Superior temporal gyrus (tissue), 1 donor: ENCODE results near the gene SRGAP2.
"Not testable (repeated sequence)": the region's sequence is repeated elsewhere in the genome, so short reads cannot be mapped to it uniquely, and the experiment has no call there.

Experiments used
- DNase-seq: peaks from one replicate; pipeline ENCODE4 v3.0.0-alpha.2; 2016; ENCODE audit errors: extremely low spot score

SRGAP2 gene

DNA sequence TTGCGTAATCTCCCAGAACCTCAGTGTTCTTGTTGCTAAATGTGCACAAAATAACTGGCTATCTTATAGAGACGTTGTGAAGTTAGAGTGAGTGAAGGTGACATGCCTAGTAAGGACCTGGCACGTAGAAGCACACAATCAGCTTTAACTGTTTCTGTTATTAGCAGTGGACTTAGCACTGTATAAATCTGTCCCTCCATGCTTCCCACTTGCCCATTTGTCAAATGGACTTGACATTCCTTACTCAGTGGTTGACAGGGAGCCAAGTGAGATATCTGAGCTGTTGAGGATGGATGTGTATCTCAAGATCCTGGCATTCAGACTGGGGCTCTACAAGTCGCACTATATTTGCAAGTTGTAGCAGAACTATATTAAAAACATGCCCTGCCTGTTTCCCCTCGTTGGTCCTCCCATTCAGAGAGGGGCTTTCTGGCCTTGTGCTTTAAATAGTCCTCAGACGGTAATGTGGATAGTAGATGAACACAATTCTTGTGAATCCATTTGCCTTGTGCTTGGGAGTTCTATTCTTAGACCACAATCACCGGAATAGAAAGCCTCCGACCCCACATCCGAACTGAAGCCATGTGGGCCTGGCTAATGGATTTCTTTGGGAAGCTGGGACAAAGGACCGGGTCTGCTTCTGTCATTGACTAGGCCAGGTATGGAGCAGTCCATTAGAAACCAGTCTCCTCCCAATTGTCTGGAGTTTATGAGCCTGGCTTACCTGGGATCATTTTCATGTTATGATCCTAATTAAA is 43.0 kb downstream of the SRGAP2 start:
- DNase-seq = not testable (repeated sequence)

DNA sequence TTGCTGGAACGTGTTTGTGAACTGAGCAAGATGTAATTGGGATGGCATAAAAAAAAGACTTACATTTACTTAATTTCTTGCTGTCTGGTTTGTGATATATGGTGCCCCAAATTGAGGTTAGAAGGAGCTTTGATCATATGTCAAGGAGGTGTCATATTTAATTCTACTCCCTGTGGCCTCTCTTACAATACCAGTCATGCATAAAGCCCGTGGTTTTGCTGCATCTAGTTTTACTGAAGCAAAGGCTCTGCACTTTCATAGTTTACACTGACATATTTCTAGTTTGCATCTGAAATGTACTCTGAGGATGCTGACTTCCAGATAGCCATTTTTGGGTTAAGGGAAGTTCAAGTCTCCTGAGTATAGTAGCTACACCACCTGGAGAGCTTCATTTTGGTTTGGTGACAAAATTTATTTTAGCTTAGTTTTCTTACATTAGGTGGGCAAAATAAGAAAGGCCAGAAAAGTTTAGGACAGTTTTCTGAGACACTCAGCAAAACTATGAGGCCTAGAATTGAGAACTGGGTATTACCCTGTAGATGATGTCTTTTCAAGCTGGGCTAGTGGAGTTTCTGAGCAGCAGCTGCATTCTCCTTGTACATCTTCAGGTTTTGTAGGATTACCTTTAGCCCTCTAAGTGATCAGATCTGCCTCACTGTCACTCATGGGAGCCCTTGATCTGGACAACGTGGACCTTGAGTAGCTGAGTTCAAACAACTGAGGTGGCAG is 47.8 kb downstream of the SRGAP2 start:
- DNase-seq = not testable (repeated sequence)

DNA sequence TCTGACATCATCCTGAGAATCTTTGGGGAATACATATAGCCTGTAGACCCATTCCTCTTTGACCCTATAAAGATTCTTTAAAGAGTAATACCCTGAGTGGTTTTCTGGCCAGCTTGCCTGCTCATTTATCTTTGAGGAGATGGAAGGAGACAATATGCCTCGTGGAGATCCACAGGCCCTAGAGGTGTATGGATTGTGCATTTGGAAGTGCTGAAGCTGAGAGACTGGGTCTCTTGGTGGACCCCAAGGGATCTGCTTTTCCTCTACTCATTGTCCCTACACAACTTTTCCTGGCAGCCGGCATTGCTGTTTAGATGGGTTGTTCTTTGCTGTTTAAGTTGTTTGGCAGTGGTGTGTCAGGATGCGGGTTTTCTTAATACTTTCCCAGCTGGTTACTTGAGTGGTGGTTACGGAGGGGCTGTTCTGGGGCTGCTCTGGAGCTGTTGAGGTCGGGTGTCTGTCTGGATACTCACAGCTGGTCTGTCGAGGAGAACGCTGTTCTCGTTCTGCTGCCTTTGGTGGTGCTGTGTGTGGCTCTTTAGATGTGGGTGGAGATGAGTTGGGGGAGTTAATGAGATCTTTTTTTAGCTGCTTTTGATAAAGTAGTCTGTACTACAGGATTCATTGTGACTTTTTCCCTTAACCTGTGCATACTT is 49.5 kb downstream of the SRGAP2 start:
- DNase-seq = peak; percentile 5
